SK-N-SH treated with all-trans-retinoic acid at 6 μM for 48 hours (cell line): ENCODE results near the gene BEST1.

Experiments used
- ARNTL ChIP-seq: fragments of 450-650 bp; formaldehyde crosslinking; IDR thresholded peaks from 2 replicates; pipeline ENCODE4 v1.5.0; 2020; ENCODE audit warnings: low read depth, mild to moderate bottlenecking, moderate library complexity, borderline replicate concordance
- CSDC2 ChIP-seq: fragments of 250-450 bp; sonication (Bioruptor Pico); IDR thresholded peaks from 2 replicates; pipeline ENCODE4 v1.5.0; 2020; ENCODE audit warnings: mild to moderate bottlenecking, moderate library complexity
- GLIS3 ChIP-seq: fragments of 250-450 bp; sonication (Bioruptor Pico); IDR thresholded peaks from 2 replicates; pipeline ENCODE4 v1.5.0; 2020; ENCODE audit warnings: mild to moderate bottlenecking, moderate library complexity
- ZC3H10 ChIP-seq: fragments of 250-450 bp; sonication (Bioruptor Pico); IDR thresholded peaks from 2 replicates; pipeline ENCODE4 v1.5.1; 2021; ENCODE audit warnings: mild to moderate bottlenecking, moderate library complexity
- ZNF8 ChIP-seq: fragments of 450-650 bp; formaldehyde crosslinking; IDR thresholded peaks from 2 replicates; pipeline ENCODE4 v1.5.0; 2020; ENCODE audit warnings: mild to moderate bottlenecking, moderate library complexity
- TF ChIP-seq, protein P1 (sequence below): fragments of 250-450 bp; sonication (Bioruptor Pico); IDR thresholded peaks from 2 replicates; pipeline ENCODE4 v1.8.0; 2020; ENCODE audit warnings: mild to moderate bottlenecking, moderate library complexity, borderline replicate concordance
- TF ChIP-seq, protein P2 (sequence below): fragments of 250-450 bp; sonication (Bioruptor Pico); IDR thresholded peaks from 2 replicates; pipeline ENCODE4 v1.5.1; 2021; ENCODE audit warnings: mild to moderate bottlenecking, moderate library complexity
- TF ChIP-seq, protein P3 (sequence below): fragments of 250-450 bp; sonication (Bioruptor Pico); IDR thresholded peaks from 2 replicates; pipeline ENCODE4 v1.5.1; 2020; ENCODE audit warnings: low read depth, mild to moderate bottlenecking, moderate library complexity

DNA sequence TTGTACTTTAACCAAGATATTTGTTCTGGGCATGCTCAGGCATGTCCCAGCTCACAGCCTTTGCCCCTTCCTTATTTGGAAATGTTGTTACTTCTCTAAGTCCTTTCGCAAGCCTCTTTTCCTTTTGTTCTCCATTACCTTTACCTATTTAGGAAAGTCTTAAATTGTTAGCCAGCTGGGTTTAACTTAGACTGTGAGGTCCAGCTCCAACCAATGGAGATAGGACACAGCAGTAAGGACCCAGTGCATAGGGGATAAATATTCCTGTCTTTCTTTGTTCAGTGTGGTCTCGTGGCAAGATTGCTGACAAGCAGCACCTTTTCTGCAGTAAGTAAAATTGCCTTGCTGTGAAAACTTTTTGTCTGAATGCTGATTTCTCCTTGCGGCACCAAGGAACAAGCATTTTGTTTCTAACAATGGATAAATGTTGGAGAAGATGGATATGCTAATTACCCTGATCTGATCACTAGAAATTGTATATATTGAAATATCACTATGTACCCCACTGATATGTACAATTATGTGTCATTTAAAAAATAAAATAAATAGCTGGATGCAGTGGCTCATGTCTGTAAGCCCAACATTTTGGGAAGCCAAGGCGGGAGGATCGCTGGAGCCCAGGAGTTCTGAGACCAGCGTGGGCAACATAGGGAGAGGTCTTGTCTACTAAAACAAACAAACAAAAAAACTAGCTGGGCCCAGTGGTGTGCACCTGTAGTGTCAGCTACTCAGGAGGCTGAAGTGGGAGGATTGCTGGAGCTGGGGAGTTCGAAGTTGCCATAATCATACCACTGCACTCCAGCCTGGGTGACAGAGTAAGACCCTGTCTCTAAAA lies 49.2 kb downstream of the BEST1 start:
- TF ChIP-seq, protein P1, sequence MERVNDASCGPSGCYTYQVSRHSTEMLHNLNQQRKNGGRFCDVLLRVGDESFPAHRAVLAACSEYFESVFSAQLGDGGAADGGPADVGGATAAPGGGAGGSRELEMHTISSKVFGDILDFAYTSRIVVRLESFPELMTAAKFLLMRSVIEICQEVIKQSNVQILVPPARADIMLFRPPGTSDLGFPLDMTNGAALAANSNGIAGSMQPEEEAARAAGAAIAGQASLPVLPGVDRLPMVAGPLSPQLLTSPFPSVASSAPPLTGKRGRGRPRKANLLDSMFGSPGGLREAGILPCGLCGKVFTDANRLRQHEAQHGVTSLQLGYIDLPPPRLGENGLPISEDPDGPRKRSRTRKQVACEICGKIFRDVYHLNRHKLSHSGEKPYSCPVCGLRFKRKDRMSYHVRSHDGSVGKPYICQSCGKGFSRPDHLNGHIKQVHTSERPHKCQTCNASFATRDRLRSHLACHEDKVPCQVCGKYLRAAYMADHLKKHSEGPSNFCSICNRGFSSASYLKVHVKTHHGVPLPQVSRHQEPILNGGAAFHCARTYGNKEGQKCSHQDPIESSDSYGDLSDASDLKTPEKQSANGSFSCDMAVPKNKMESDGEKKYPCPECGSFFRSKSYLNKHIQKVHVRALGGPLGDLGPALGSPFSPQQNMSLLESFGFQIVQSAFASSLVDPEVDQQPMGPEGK (CRISPR knock-in tag), result no peak
- TF ChIP-seq ZNF8 (CRISPR knock-in tag), result no peak
- TF ChIP-seq CSDC2 (CRISPR knock-in tag), result no peak
- no peak for TF ChIP-seq ZC3H10 (CRISPR knock-in tag)
- TF ChIP-seq ARNTL (CRISPR knock-in tag), result no peak
- TF ChIP-seq, protein P2, sequence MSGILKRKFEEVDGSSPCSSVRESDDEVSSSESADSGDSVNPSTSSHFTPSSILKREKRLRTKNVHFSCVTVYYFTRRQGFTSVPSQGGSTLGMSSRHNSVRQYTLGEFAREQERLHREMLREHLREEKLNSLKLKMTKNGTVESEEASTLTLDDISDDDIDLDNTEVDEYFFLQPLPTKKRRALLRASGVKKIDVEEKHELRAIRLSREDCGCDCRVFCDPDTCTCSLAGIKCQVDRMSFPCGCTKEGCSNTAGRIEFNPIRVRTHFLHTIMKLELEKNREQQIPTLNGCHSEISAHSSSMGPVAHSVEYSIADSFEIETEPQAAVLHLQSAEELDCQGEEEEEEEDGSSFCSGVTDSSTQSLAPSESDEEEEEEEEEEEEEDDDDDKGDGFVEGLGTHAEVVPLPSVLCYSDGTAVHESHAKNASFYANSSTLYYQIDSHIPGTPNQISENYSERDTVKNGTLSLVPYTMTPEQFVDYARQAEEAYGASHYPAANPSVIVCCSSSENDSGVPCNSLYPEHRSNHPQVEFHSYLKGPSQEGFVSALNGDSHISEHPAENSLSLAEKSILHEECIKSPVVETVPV, result no peak
- TF ChIP-seq, protein P3, sequence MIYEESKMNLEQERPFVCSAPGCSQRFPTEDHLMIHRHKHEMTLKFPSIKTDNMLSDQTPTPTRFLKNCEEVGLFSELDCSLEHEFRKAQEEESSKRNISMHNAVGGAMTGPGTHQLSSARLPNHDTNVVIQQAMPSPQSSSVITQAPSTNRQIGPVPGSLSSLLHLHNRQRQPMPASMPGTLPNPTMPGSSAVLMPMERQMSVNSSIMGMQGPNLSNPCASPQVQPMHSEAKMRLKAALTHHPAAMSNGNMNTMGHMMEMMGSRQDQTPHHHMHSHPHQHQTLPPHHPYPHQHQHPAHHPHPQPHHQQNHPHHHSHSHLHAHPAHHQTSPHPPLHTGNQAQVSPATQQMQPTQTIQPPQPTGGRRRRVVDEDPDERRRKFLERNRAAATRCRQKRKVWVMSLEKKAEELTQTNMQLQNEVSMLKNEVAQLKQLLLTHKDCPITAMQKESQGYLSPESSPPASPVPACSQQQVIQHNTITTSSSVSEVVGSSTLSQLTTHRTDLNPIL (CRISPR knock-in tag), result no peak
- TF ChIP-seq GLIS3, result no peak
